Neural crest cell (in vitro differentiated cells): ENCODE results near the gene FAF1. TPM values are rescaled to one million over a fixed set of nuclear protein-coding genes. Genes with fewer than 3 reads are reported as not detected.
"Not testable (repeated sequence)": the region's sequence is repeated elsewhere in the genome, so short reads cannot be mapped to it uniquely, and the experiment has no call there.

Experiments used
- DNase-seq: peaks from one replicate; pipeline ENCODE4 v3.0.0; 2021; ENCODE audit warnings: low read depth, mixed read lengths, low spot score
- H3K27ac Mint-ChIP-seq: one replicate; pipeline ENCODE4 v1.8.0; 2021; ENCODE audit warnings: mild to moderate bottlenecking, mixed read lengths; ENCODE audit not compliant: unreplicated experiment
- H3K27me3 Mint-ChIP-seq: 2 replicates; pipeline ENCODE4 v1.8.0; 2021; ENCODE audit warnings: low read depth, mild to moderate bottlenecking, mixed read lengths
- H3K36me3 Mint-ChIP-seq: 2 replicates; pipeline ENCODE4 v1.8.0; 2021; ENCODE audit warnings: low read depth, mild to moderate bottlenecking, mixed read lengths
- H3K4me1 Mint-ChIP-seq: 2 replicates; pipeline ENCODE4 v1.8.0; 2021; ENCODE audit warnings: mixed read lengths
- H3K4me3 Mint-ChIP-seq: one replicate; pipeline ENCODE4 v1.8.0; 2021; ENCODE audit warnings: mild to moderate bottlenecking, mixed read lengths
- H3K9me3 Mint-ChIP-seq: 2 replicates; pipeline ENCODE4 v1.8.0; 2021; ENCODE audit warnings: mixed read lengths
- total RNA-seq: library from RNA; stranded (reverse); gene quantifications from 2 replicates; pipeline ENCODE4 v1.2.1, GENCODE V29; 2021
- TF ChIP-seq, protein P1 (sequence below): fragments of 200-600 bp; sonication (generic); conservative IDR thresholded peaks from 2 replicates; pipeline ENCODE4 v1.5.0; 2021; ENCODE audit warnings: antibody characterized with exemption, mild to moderate bottlenecking

FAF1 gene
- total RNA-seq, 1 donor from 2014 or later = 73.0 TPM

- Mint-ChIP-seq H3K9me3 (no peaks in the 10 kb centered on the region), H3K36me3 (peaks cover 7% of the 10 kb centered on the region), H3K4me3 (no peak overlapping the region), H3K4me1 (peaks cover 5% of the 10 kb centered on the region), H3K27me3 (no peaks in the 10 kb centered on the region), H3K27ac (no peak overlapping the region)
- DNase-seq = peak; percentile 16
- TF ChIP-seq, protein P1, sequence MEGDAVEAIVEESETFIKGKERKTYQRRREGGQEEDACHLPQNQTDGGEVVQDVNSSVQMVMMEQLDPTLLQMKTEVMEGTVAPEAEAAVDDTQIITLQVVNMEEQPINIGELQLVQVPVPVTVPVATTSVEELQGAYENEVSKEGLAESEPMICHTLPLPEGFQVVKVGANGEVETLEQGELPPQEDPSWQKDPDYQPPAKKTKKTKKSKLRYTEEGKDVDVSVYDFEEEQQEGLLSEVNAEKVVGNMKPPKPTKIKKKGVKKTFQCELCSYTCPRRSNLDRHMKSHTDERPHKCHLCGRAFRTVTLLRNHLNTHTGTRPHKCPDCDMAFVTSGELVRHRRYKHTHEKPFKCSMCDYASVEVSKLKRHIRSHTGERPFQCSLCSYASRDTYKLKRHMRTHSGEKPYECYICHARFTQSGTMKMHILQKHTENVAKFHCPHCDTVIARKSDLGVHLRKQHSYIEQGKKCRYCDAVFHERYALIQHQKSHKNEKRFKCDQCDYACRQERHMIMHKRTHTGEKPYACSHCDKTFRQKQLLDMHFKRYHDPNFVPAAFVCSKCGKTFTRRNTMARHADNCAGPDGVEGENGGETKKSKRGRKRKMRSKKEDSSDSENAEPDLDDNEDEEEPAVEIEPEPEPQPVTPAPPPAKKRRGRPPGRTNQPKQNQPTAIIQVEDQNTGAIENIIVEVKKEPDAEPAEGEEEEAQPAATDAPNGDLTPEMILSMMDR = peak; percentile 54
Observed at GRCh38 chr1:50750021-50750619, 209.9 kb downstream of the FAF1 start.

DNA sequence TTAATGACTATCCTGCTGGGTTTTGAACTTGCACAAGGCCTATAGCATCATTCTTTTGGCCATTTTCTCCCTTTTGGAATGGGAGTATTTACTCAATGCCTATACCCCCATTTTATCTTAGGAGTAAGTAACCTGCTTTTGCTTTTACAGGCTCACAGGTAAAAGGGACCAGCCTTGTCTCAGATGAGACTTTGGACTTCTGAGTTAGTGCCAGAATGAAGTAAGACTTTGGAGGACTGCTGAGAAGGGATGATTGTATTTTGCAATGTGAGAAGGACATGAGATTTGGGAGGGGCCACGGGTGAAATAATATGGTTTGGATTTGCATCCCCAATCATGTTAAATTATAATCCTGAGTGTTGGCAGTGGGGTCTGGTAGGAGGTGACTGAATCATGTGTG lies 212.7 kb downstream of the FAF1 start:
- Mint-ChIP-seq H3K27ac (no peak overlapping the region), H3K27me3 (no peaks in the 10 kb centered on the region)

DNA sequence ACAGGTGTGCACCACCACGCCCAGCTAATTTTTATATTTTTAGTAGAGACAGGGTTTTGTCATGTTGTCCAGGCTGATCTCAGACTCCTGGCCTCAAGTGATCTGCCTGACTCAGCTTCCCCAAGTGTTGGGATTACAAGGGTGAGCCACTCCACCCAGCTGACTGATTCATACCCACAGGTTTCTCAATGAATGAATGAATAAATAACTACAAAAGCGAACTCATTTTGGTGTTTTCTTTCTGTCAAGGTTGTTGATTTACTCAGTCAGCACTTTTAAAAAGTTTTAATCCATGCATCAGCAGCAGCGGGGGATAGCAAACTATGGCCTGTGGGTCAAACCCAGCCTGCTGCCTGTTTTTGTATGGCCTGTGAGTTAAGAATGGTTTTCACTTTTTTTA lies 217.5 kb downstream of the FAF1 start:
- no peaks in the 10 kb centered on the region for H3K4me1 Mint-ChIP-seq
- no peaks in the 10 kb centered on the region for H3K36me3 Mint-ChIP-seq
- TF ChIP-seq, protein P1 = no peak
- H3K27me3 Mint-ChIP-seq = no peaks in the 10 kb centered on the region
- no peak overlapping the region for H3K27ac Mint-ChIP-seq
- no peaks in the 10 kb centered on the region for H3K9me3 Mint-ChIP-seq
- DNase-seq = no peak
- no peak overlapping the region for H3K4me3 Mint-ChIP-seq

More for the DNA sequence above, 212.7 kb downstream of the FAF1 start:
- Mint-ChIP-seq H3K36me3 (no peaks in the 10 kb centered on the region), H3K4me3 (no peak overlapping the region), H3K4me1 (peaks cover 5% of the 10 kb centered on the region), H3K9me3 (no peaks in the 10 kb centered on the region)
- no peak for DNase-seq
- TF ChIP-seq, protein P1 = no peak

DNA sequence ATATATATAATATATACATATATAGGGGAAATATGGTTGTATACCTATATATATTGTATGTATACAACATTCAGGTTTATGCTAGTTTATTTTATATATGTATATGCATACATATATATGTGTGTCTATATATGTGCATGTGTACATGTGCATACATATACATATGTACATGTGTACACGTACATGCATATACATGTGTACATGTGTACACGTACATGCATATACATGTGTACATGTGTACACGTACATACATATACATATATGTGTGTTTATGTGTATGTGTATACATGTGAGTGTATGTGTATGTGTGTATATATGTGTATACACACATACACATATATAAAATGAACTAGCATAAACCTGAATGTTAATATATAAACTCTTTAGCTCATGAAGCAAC lies 220.9 kb downstream of the FAF1 start:
- H3K4me1 Mint-ChIP-seq = no peaks in the 10 kb centered on the region
- TF ChIP-seq, protein P1 = no peak
- no peaks in the 10 kb centered on the region for H3K27me3 Mint-ChIP-seq
- no peak overlapping the region for H3K4me3 Mint-ChIP-seq
- H3K36me3 Mint-ChIP-seq = peaks cover under 1% of the 10 kb centered on the region
- no peaks in the 10 kb centered on the region for H3K9me3 Mint-ChIP-seq
- no peak for DNase-seq
- H3K27ac Mint-ChIP-seq = no peak overlapping the region

GRCh38 chr1:50735443-50735842 lies 224.6 kb downstream of the FAF1 start:
- Mint-ChIP-seq H3K9me3 (no peaks in the 10 kb centered on the region), H3K27me3 (no peaks in the 10 kb centered on the region), H3K4me3 (no peak overlapping the region), H3K27ac (no peak overlapping the region), H3K4me1 (no peaks in the 10 kb centered on the region), H3K36me3 (peaks cover 2% of the 10 kb centered on the region)
- no peak for DNase-seq
- TF ChIP-seq, protein P1 = peak; percentile 72

GRCh38 chr1:50727578-50727977 lies 232.5 kb downstream of the FAF1 start:
- not testable (repeated sequence) for H3K9me3 Mint-ChIP-seq, H3K4me1 Mint-ChIP-seq, H3K27me3 Mint-ChIP-seq, H3K27ac Mint-ChIP-seq, H3K36me3 Mint-ChIP-seq, DNase-seq, H3K4me3 Mint-ChIP-seq
